Testis (tissue), 3 donors: ENCODE results near the gene GFY. TPM values are rescaled to one million over a fixed set of nuclear protein-coding genes. Genes with fewer than 3 reads are reported as not detected.
"Not testable (repeated sequence)": the region's sequence is repeated elsewhere in the genome, so short reads cannot be mapped to it uniquely, and the experiment has no call there.

Source experiments
- DNase-seq: peaks from one replicate; pipeline ENCODE4 v3.0.0-alpha.2; 2019
- H3K27ac ChIP-seq, 2 donors: fragments of 200-600 bp; sonication (generic); one replicate each; pipeline ENCODE4 v1.5.1; 2019
- H3K27me3 ChIP-seq: fragments of 200-600 bp; sonication (generic); one replicate; pipeline ENCODE4 v1.5.1; 2019
- H3K36me3 ChIP-seq: fragments of 200-600 bp; sonication (generic); one replicate; pipeline ENCODE4 v1.5.1; 2017; ENCODE audit warnings: low read depth; ENCODE audit errors: missing control alignments
- H3K4me1 ChIP-seq: fragments of 200-600 bp; sonication (generic); one replicate; pipeline ENCODE4 v1.5.1; 2019
- H3K4me3 ChIP-seq, 2 donors: fragments of 200-600 bp; sonication (generic); one replicate each; pipeline ENCODE4 v1.5.1; 2017 to 2019
- H3K9me3 ChIP-seq: fragments of 200-600 bp; sonication (generic); one replicate; pipeline ENCODE4 v1.5.1; 2017
- CTCF ChIP-seq, 3 experiments: fragments of 450-650 bp in 2 of 3; fragments of 200-600 bp in 1 of 3; sonication (generic) in 1 of 3; IDR thresholded peaks; one replicate each; pipeline ENCODE4 v1.5.1; 2016 to 2019; ENCODE audit warnings: antibody characterized with exemption in 3 of 3, mild to moderate bottlenecking in 2 of 3, moderate library complexity in 1 of 3
- POLR2A ChIP-seq: fragments of 450-650 bp; IDR thresholded peaks from one replicate; pipeline ENCODE4 v1.6.1; 2017; ENCODE audit warnings: antibody characterized with exemption, mild to moderate bottlenecking, moderate library complexity
- WGBS, 2 donors: methylation state at CpG; one replicate each; pipeline ENCODE4 v1.1.5; 2018; 5-methylcytosine and 5-hydroxymethylcytosine counted together
- intact Hi-C: fragments of 100-400 bp; cut with DNase I; formaldehyde crosslinking; loops from one replicate; pipeline ENCODE4 v1.15.1; 2023; ENCODE audit warnings: low total_unique reads
- polyA plus RNA-seq: library from polyadenylated mRNA; stranded (reverse); fragments of 350-450 nt; fragmentation: Illumina TruSeq; extraction: RNeasy Lipid Tissue Mini Kit (QIAGEN cat#74804); gene quantifications from one replicate; pipeline ENCODE4 v1.2.3, GENCODE V29; 2014; ENCODE audit warnings: low read depth, low replicate concordance; ENCODE audit not compliant: insufficient read depth
- total RNA-seq, 2 donors: library from RNA; depleted of rRNA; stranded (reverse); fragments of >200 nt; gene quantifications; one replicate each; pipeline ENCODE4 v1.2.3, GENCODE V29; 2016

GFY gene
- total and polyA plus RNA-seq, 3 donors from 2014 or later: 0.24 to 0.80 (median 0.62) TPM

- DNase-seq: peak; percentile 89
- 2% methylated on average over 40 to 41 of the region's 43 CpGs for WGBS, 2 donors
- no peak for TF ChIP-seq CTCF (IDR thresholded peaks at IDR 0.05)
- Histone ChIP-seq H3K27me3 (no peaks in the 10 kb centered on the region), H3K4me3 (peak overlapping the region; percentile 42 to 64), H3K4me1 (peaks cover 11% of the 10 kb centered on the region), H3K36me3 (no peaks in the 10 kb centered on the region), H3K27ac (peak overlapping the region; percentile 74 to 77), H3K9me3 (no peaks in the 10 kb centered on the region)
- intact Hi-C loops: loop anchor here (10.0 kb wide), 1 partner anchor 48 kb away; no protein-coding TSS in a partner anchor
Measured at GRCh38 chr19:49442771-49443365, 17.7 kb downstream of the GFY start.

DNA sequence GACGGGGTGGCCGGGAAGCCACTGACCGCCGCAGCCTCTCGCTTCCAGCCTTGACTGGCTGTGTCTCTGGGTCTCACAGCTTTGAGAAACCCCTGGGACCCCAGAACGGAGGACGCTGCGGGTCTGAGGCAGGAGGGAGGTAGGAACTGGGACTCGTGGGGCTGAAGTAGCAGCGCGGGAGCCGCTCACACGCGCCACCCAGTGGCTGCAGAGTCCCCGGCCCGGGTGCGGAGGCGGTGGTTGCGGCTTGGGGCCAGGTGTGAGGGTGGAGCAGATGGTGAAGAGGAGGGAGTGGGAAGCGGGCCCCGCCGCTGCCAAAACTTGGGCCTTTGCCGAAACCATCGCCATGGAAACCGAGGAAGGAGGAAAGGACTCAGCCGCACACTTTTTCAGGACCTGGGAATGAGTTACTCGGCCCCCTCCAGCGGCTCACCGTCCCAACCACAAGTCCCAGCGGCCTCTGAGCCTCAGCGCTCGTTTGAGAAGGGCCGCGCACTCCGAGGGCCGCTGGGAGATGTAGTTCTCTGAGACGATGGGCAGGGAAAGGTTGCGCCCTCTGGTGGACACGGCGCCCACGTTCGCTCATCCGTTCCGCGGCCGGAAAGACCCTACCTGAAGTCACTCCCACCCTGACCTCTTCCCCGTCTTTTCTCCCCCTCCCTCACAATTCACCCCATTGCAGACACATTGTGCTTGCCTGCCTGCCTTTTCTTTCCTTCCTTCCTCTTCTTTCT, 18.3 kb downstream of the GFY start:
- Histone ChIP-seq H3K27me3 (no peaks in the 10 kb centered on the region), H3K4me1 (peaks cover 11% of the 10 kb centered on the region), H3K9me3 (no peaks in the 10 kb centered on the region), H3K27ac (peak overlapping the region; percentile 74 to 77), H3K36me3 (no peaks in the 10 kb centered on the region), H3K4me3 (peak overlapping the region; percentile 42 to 64)
- intact Hi-C loops: loop anchor here (10.0 kb wide), 1 partner anchor 49 kb away; no protein-coding TSS in a partner anchor
- TF ChIP-seq POLR2A (no peak), CTCF (IDR thresholded peaks at IDR 0.05) (peak; percentile 71 to 93 (median 80))
- DNase-seq: peak; percentile 98
- WGBS, 2 donors: 0 to 1% methylated on average over 45 to 47 of the region's 47 CpGs

DNA sequence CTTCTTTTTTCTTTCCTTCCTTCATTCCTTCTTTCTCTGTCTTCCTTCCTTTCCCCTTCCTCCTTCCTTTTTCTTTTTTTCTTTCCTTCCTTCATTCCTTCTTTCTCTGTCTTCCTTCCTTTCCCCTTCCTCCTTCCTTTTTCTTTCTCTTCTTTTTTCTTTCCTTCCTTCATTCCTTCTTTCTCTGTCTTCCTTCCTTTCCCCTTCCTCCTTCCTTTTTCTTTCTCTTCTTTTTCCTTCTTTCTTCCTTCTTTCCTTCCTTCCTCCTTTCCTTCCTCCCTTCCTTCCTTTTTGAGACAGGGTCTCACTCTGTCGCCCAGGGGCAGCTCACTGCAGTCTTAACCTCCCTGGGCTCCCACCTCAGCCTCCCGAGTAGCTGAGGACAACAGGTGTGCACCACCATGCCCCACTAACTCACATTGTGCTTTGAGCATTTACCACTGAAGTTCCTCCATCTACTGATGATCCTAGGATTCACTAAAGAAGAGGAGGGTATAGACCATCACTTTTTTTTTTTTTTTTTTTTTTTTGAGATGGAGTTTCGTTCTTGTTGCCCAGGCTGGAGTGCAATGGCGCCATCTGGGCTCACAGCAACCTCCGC, 19.0 kb downstream of the GFY start:
- not testable (repeated sequence) for H3K9me3 ChIP-seq, H3K36me3 ChIP-seq, DNase-seq, H3K27ac ChIP-seq, H3K4me3 ChIP-seq, H3K27me3 ChIP-seq
- WGBS, 2 donors: 59 to 76% methylated on average over 5 of the region's 5 CpGs
- intact Hi-C loops: loop anchor here (10.0 kb wide), 1 partner anchor 49 kb away; no protein-coding TSS in a partner anchor
- peaks cover 11% of the 10 kb centered on the region for H3K4me1 ChIP-seq

DNA sequence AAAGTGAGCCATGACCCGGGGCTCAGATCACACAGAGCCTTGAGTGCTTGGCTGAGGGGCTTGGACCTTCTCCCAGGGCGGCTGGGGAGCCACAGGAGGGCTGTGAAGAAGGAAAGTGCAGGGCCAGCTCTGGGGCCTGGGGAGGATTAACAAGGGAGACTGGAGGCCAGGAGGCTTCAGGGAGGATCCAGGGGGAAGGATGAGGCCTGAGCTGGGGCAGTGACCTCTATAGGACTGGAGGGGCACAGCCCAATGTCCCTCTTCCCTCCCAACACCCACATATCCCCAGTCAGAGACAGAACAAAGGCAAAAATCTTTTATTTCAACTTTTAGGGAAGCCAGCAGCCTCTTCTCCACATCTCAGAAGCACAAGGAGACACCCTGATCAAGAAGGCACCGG, 20.8 kb downstream of the GFY start:
- DNase-seq: no peak
- TF ChIP-seq CTCF (IDR thresholded peaks at IDR 0.05) (no peak), POLR2A (no peak)
- WGBS, 2 donors: 49 to 83% methylated on average over 3 of the region's 3 CpGs

More for the DNA sequence above, 20.8 kb downstream of the GFY start:
- intact Hi-C loops: loop anchor here (10.0 kb wide), 1 partner anchor 51 kb away; no protein-coding TSS in a partner anchor
- Histone ChIP-seq H3K27me3 (no peaks in the 10 kb centered on the region), H3K4me3 (no peak overlapping the region), H3K27ac (no peak overlapping the region), H3K9me3 (no peaks in the 10 kb centered on the region), H3K36me3 (no peaks in the 10 kb centered on the region), H3K4me1 (peaks cover 11% of the 10 kb centered on the region)
